A204.1 (cell line): Measurements from ENCODE around the gene PSMB1.
"Not testable (repeated sequence)": the region's sequence is repeated elsewhere in the genome, so short reads cannot be mapped to it uniquely, and the experiment has no call there.

Source experiments
- FAIRE-seq: peaks from 2 replicates; lab custom pipeline; 2012; peaks lifted over from hg19 to GRCh38; lab: Jason Lieb, UNC

The PSMB1 gene

GRCh38 chr6:170502733-170503413 is 50.2 kb downstream of the PSMB1 start:
- not testable (repeated sequence) for FAIRE-seq

GRCh38 chr6:170502268-170502667 is 50.8 kb downstream of the PSMB1 start:
- not testable (repeated sequence) for FAIRE-seq

GRCh38 chr6:170500955-170501590 is 52.0 kb downstream of the PSMB1 start:
- no peak for FAIRE-seq

GRCh38 chr6:170497841-170498301 is 55.2 kb downstream of the PSMB1 start:
- no peak for FAIRE-seq

GRCh38 chr6:170493354-170493753 is 59.8 kb downstream of the PSMB1 start:
- FAIRE-seq, result no peak

- FAIRE-seq, result no peak
These were observed 62.8 kb downstream of the PSMB1 start for GRCh38 chr6:170490259-170490658.

GRCh38 chr6:170489836-170490235 is 63.3 kb downstream of the PSMB1 start:
- FAIRE-seq, result no peak

GRCh38 chr6:170487707-170488329 is 65.3 kb downstream of the PSMB1 start:
- no peak for FAIRE-seq

GRCh38 chr6:170485159-170485558 is 67.9 kb downstream of the PSMB1 start:
- FAIRE-seq, result no peak
